Colonic mucosa (tissue), 4 donors: ENCODE data around the gene WDR54. TPM values are rescaled to one million over a fixed set of nuclear protein-coding genes. Genes with fewer than 3 reads are reported as not detected.

Experiments used
- DNase-seq: peaks from one replicate; pipeline ENCODE4 v3.0.0-alpha.2; 2020
- H3K27ac ChIP-seq: fragments of 200-600 bp; one replicate; pipeline ENCODE4 v1.8.0; 2021
- H3K27me3 ChIP-seq: fragments of 200-600 bp; one replicate; pipeline ENCODE4 v1.8.0; 2021
- H3K36me3 ChIP-seq: fragments of 200-600 bp; one replicate; pipeline ENCODE4 v1.8.0; 2021
- H3K4me1 ChIP-seq: fragments of 200-600 bp; one replicate; pipeline ENCODE4 v1.8.0; 2021; ENCODE audit warnings: mild to moderate bottlenecking
- H3K4me3 ChIP-seq: fragments of 200-600 bp; one replicate; pipeline ENCODE4 v1.8.0; 2021
- H3K9ac ChIP-seq, 2 donors: one replicate each; pipeline ENCODE4 v1.7.0; 2013; ENCODE audit warnings: control low read depth in 2 of 2, low read depth in 2 of 2, low read length in 2 of 2
- H3K9me3 ChIP-seq: fragments of 200-600 bp; one replicate; pipeline ENCODE4 v1.8.0; 2021
- intact Hi-C: fragments of 100-400 bp; cut with DNase I; formaldehyde crosslinking; loops from one replicate; pipeline ENCODE4 v1.14.1; 2022
- total RNA-seq, 2 donors: library from RNA; stranded (reverse); fragmentation: NEBNext Ultra II Directional in 1 of 2; extraction: Animal tissue kit (Norgen Biotek cat#: 25700) in 1 of 2; gene quantifications; one replicate each; pipeline ENCODE4 v1.2.1, GENCODE V29; 2021
- TF ChIP-seq, protein P1 (sequence below): fragments of 200-600 bp; IDR thresholded peaks from one replicate; pipeline ENCODE4 v1.8.0; 2022; ENCODE audit warnings: antibody characterized with exemption, mild to moderate bottlenecking
- donor health status: healthy.
- donor health status: DM: no; HTN: no; CAD: no.
- donor health status: DM: no; HTN: no; CAD: no.

WDR54 gene
- total RNA-seq, 2 donors from 2014 or later = 7.5 to 9.0 TPM

DNA sequence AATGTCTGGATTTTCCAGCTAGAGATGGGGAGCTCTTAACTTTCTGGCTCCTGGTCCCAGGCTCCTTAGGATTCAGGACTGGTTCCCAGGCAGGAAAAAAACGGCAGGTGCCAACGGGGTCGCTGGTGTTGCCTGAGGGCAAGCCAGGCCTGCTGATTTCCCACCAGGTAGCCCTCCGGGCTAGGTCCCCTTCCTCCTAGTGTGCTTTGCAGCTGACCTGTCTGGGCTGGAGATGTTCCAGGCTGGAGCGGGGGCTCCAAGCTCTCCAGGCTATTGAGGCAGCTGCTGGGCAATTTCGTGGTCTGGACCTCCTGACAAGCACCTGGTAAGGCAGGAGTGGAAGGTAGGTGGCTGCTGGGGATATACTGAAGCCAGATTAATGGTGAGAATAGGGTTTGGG is 53.0 kb downstream of the WDR54 start:
- Histone ChIP-seq H3K9me3 (no peaks in the 10 kb centered on the region), H3K4me1 (peaks cover 9% of the 10 kb centered on the region), H3K27ac (no peak overlapping the region), H3K4me3 (no peak overlapping the region), H3K9ac (no peak overlapping the region), H3K36me3 (peaks cover 4% of the 10 kb centered on the region), H3K27me3 (no peaks in the 10 kb centered on the region)
- intact Hi-C loops = no loop called here
- DNase-seq = no peak
- TF ChIP-seq, protein P1, sequence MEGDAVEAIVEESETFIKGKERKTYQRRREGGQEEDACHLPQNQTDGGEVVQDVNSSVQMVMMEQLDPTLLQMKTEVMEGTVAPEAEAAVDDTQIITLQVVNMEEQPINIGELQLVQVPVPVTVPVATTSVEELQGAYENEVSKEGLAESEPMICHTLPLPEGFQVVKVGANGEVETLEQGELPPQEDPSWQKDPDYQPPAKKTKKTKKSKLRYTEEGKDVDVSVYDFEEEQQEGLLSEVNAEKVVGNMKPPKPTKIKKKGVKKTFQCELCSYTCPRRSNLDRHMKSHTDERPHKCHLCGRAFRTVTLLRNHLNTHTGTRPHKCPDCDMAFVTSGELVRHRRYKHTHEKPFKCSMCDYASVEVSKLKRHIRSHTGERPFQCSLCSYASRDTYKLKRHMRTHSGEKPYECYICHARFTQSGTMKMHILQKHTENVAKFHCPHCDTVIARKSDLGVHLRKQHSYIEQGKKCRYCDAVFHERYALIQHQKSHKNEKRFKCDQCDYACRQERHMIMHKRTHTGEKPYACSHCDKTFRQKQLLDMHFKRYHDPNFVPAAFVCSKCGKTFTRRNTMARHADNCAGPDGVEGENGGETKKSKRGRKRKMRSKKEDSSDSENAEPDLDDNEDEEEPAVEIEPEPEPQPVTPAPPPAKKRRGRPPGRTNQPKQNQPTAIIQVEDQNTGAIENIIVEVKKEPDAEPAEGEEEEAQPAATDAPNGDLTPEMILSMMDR = no peak

GRCh38 chr2:74474899-74475298 is 53.4 kb downstream of the WDR54 start:
- intact Hi-C loops = no loop called here
- no peak for DNase-seq
- H3K36me3 ChIP-seq = peaks cover 4% of the 10 kb centered on the region
- no peak overlapping the region for H3K27ac ChIP-seq
- H3K9ac ChIP-seq = no peak overlapping the region
- no peaks in the 10 kb centered on the region for H3K9me3 ChIP-seq
- H3K4me3 ChIP-seq = no peak overlapping the region
- H3K27me3 ChIP-seq = no peaks in the 10 kb centered on the region
- H3K4me1 ChIP-seq = peaks cover 9% of the 10 kb centered on the region
- TF ChIP-seq, protein P1 = no peak

Other genes starting within 250 kb of the WDR54 start
- 100 to 1,000 TPM; 124 to 160 TPM for gene MOB1A, start 242.9 kb upstream of the WDR54 start, total RNA-seq
- gene MTHFD2, start 223.1 kb upstream of the WDR54 start, total RNA-seq = 10 to 100 TPM; 44.9 to 89.2 TPM
- gene SLC4A5, start 78.3 kb upstream of the WDR54 start, total RNA-seq = 1 to 10 TPM in 1 of 2 donors, under 1 TPM in 1; 0.45 to 2.8 TPM
- gene DCTN1, start 41.4 kb upstream of the WDR54 start, total RNA-seq = 100 to 1,000 TPM; 111 to 114 TPM
- gene C2orf81, start 111 bp upstream of the WDR54 start, total RNA-seq = 1 to 10 TPM in 1 of 2 donors, under 1 TPM in 1; 0.62 to 1.1 TPM
- gene RTKN, start 20.2 kb downstream of the WDR54 start, total RNA-seq = 10 to 100 TPM; 51.4 to 89.9 TPM
- gene INO80B, start 33.4 kb downstream of the WDR54 start, total RNA-seq = 10 to 100 TPM; 18.2 to 23.9 TPM
- gene WBP1, start 36.7 kb downstream of the WDR54 start, total RNA-seq = 10 to 100 TPM; 47.6 to 48.3 TPM
- 10 to 100 TPM; 42.4 to 86.2 TPM for gene MOGS, start 43.7 kb downstream of the WDR54 start, total RNA-seq
- gene MRPL53, start 51.0 kb downstream of the WDR54 start, total RNA-seq = 10 to 100 TPM; 64.6 to 90.3 TPM
- gene CCDC142, start 61.3 kb downstream of the WDR54 start, total RNA-seq = 10 to 100 TPM; 14.5 to 28.3 TPM
- 10 to 100 TPM; 23.3 to 25.2 TPM for gene TTC31, start 61.4 kb downstream of the WDR54 start, total RNA-seq
- gene LBX2, start 77.9 kb downstream of the WDR54 start, total RNA-seq = under 1 TPM; 0.50 to 0.99 TPM
- 10 to 100 TPM; 16.1 to 19.9 TPM for gene PCGF1, start 86.0 kb downstream of the WDR54 start, total RNA-seq
- gene TLX2, start 92.7 kb downstream of the WDR54 start, total RNA-seq = under 1 TPM; 0.12 to 0.40 TPM
- gene DQX1, start 104.5 kb downstream of the WDR54 start, total RNA-seq = 10 to 100 TPM; 34.2 to 36.8 TPM
- 100 to 1,000 TPM; 107 to 212 TPM for gene AUP1, start 108.0 kb downstream of the WDR54 start, total RNA-seq
- 10 to 100 TPM; 26.3 to 41.5 TPM for gene HTRA2, start 108.2 kb downstream of the WDR54 start, total RNA-seq
- 1 to 10 TPM; 2.9 to 4.7 TPM for gene LOXL3, start 132.2 kb downstream of the WDR54 start, total RNA-seq
- gene DOK1, start 133.0 kb downstream of the WDR54 start, total RNA-seq = 10 to 100 TPM; 20.9 to 26.5 TPM
- under 1 TPM in 1 of 2 donors, not detected in 1; 0.35 TPM for gene M1AP, start 226.6 kb downstream of the WDR54 start, total RNA-seq
- 1 to 10 TPM; 4.4 to 5.5 TPM for gene SEMA4F, start 232.5 kb downstream of the WDR54 start, total RNA-seq